ENCODE data around the gene KRTAP10-2.
"Not testable (repeated sequence)": the region's sequence is repeated elsewhere in the genome, so short reads cannot be mapped to it uniquely, and the experiment has no call there.

The KRTAP10-2 gene

GRCh38 chr21:44551340-44551961, at the start of gene KRTAP10-2:
Gene KRTAP10-2 (minus strand): TSS chr21:44551505. CDS start chr21:44551458, 47 bp downstream.
- DNase-seq: no peak

- DNase-seq: not testable (repeated sequence)
These were observed 49.8 kb upstream of the KRTAP10-2 start for GRCh38 chr21:44601091-44601490.

- not testable (repeated sequence) for DNase-seq
These were observed 49.0 kb upstream of the KRTAP10-2 start, which contains the start of gene KRTAP10-7 for GRCh38 chr21:44600118-44600978. Gene KRTAP10-7 (plus strand): TSS chr21:44600597. CDS start chr21:44600622, 25 bp downstream.

- no peak for DNase-seq
These were observed 48.1 kb upstream of the KRTAP10-2 start for GRCh38 chr21:44599264-44600029.

GRCh38 chr21:44598061-44598460, 46.8 kb upstream of the KRTAP10-2 start:
- DNase-seq: no peak

- DNase-seq: no peak
These were observed 44.9 kb upstream of the KRTAP10-2 start for GRCh38 chr21:44596068-44596725.

GRCh38 chr21:44595524-44595923, 44.2 kb upstream of the KRTAP10-2 start:
- no peak for DNase-seq

GRCh38 chr21:44594406-44594916, 43.2 kb upstream of the KRTAP10-2 start:
- no peak for DNase-seq

GRCh38 chr21:44593598-44594405, 42.5 kb upstream of the KRTAP10-2 start:
- DNase-seq: no peak

GRCh38 chr21:44592446-44593311, 41.4 kb upstream of the KRTAP10-2 start, which contains the start of gene KRTAP10-6:
Gene KRTAP10-6 (minus strand): TSS chr21:44592505. CDS start chr21:44592484, 21 bp downstream.
- DNase-seq: no peak

GRCh38 chr21:44591801-44592130, 40.5 kb upstream of the KRTAP10-2 start:
- not testable (repeated sequence) for DNase-seq

GRCh38 chr21:44590897-44591800, 39.8 kb upstream of the KRTAP10-2 start:
- not testable (repeated sequence) for DNase-seq

GRCh38 chr21:44590311-44590721, 39.0 kb upstream of the KRTAP10-2 start:
- DNase-seq: no peak

GRCh38 chr21:44589586-44590305, 38.4 kb upstream of the KRTAP10-2 start:
- no peak for DNase-seq

GRCh38 chr21:44589094-44589493, 37.8 kb upstream of the KRTAP10-2 start:
- no peak for DNase-seq

GRCh38 chr21:44585892-44586291, 34.6 kb upstream of the KRTAP10-2 start:
- no peak for DNase-seq

GRCh38 chr21:44583800-44584147, 32.5 kb upstream of the KRTAP10-2 start:
- peak in 1 of 2 donors; percentile 22 for DNase-seq

- DNase-seq: no peak
These were observed 31.9 kb upstream of the KRTAP10-2 start for GRCh38 chr21:44583089-44583799.
